GM19395 (cell line): ENCODE data around the gene PTPRU.

Experiments used
- ATAC-seq: cut with Tn5 transposase; IDR thresholded peaks from one replicate; pipeline ENCODE4 v1.9.1; 2021; ENCODE audit warnings: mild to moderate bottlenecking, moderate library complexity; ENCODE audit not compliant: unreplicated experiment

The PTPRU gene

GRCh38 chr1:29235955-29236711, at the start of gene PTPRU:
Gene PTPRU, plus strand, starts transcription at chr1:29236522. Its CDS starts 123 bp downstream, at chr1:29236645.
- peak; percentile 65 for ATAC-seq

- no peak for ATAC-seq
These were observed 49.6 kb upstream of the PTPRU start for GRCh38 chr1:29186707-29187106.

GRCh38 chr1:29190718-29191117, 45.6 kb upstream of the PTPRU start:
- ATAC-seq, result no peak

GRCh38 chr1:29193879-29194455, 42.4 kb upstream of the PTPRU start:
- no peak for ATAC-seq

- no peak for ATAC-seq
These were observed 40.4 kb upstream of the PTPRU start for GRCh38 chr1:29195881-29196291.

- no peak for ATAC-seq
These were observed 39.3 kb upstream of the PTPRU start for GRCh38 chr1:29196863-29197589.

- ATAC-seq, result no peak
These were observed 38.8 kb upstream of the PTPRU start for GRCh38 chr1:29197590-29197924.

- no peak for ATAC-seq
These were observed 38.3 kb upstream of the PTPRU start for GRCh38 chr1:29197993-29198392.

GRCh38 chr1:29200906-29201594, 35.3 kb upstream of the PTPRU start:
- ATAC-seq, result no peak

GRCh38 chr1:29201595-29202051, 34.7 kb upstream of the PTPRU start:
- no peak for ATAC-seq

GRCh38 chr1:29202053-29202452, 34.3 kb upstream of the PTPRU start:
- no peak for ATAC-seq

GRCh38 chr1:29202584-29203340, 33.6 kb upstream of the PTPRU start:
- ATAC-seq, result peak; percentile 77

GRCh38 chr1:29208442-29208841, 27.9 kb upstream of the PTPRU start:
- no peak for ATAC-seq

- ATAC-seq, result no peak
These were observed 27.1 kb upstream of the PTPRU start for GRCh38 chr1:29209173-29209572.

GRCh38 chr1:29210278-29211085, 25.8 kb upstream of the PTPRU start:
- ATAC-seq, result no peak

- ATAC-seq, result no peak
These were observed 25.0 kb upstream of the PTPRU start for GRCh38 chr1:29211086-29212030.

GRCh38 chr1:29213055-29213454, 23.3 kb upstream of the PTPRU start:
- no peak for ATAC-seq

GRCh38 chr1:29217633-29218032, 18.7 kb upstream of the PTPRU start:
- no peak for ATAC-seq

- no peak for ATAC-seq
These were observed 18.1 kb upstream of the PTPRU start for GRCh38 chr1:29218223-29218622.
